ENCODE data around the gene PDXK. TPM values are rescaled to one million over a fixed set of nuclear protein-coding genes. Genes with fewer than 3 reads are reported as not detected.

Gene PDXK
- total RNA-seq, 1 donor from 2014 or later, result 72.0 TPM

DNA sequence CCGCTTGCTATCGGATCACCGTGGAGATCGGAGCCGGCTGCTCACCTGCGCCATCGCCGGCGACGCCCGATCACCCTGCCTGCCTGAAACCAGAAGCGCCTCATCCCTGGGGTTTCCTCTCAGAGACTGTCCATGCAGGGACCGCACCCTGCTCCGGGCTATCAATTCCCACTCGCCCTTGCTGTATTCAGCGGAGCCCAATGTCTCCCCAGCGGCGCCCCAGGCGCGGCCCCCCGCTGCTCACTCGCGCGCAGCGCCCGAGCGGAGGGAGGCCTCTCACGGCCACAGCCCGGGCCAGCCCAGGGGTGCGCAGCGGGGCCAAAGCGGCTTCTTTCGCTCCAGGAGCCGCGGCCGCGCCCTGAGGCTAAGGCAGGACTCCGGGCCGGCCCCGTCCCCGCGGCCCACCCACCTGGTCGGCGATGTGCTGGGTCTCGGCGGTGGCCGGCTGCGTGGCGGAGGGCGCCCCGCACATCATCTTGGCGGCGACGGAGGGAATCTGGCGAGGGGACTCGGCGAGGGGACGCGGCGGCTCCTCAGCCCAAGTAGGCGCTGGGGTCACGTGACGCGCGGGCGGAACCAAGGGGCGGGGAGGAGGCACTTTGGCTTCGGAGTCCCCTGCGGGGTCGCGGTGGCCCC lies 57.0 kb downstream of the PDXK start, which contains the start of gene CSTB:
Gene CSTB, minus strand, starts transcription at position 514 of the 636 bp plus-strand sequence. Its CDS starts 39 bp downstream, at position 475.
- H3K4me1 Mint-ChIP-seq (ENCODE audit: unreplicated experiment), result peaks cover 40% of the 10 kb centered on the region
- TF ChIP-seq CTCF (IDR thresholded peaks at IDR 0.05; ENCODE audit: unreplicated experiment), result no peak
- H3K36me3 Mint-ChIP-seq (ENCODE audit: low read depth, unreplicated experiment), result peaks cover 21% of the 10 kb centered on the region
- no peaks in the 10 kb centered on the region for H3K9me3 Mint-ChIP-seq (ENCODE audit: unreplicated experiment)
- peaks cover 17% of the 10 kb centered on the region for H3K27me3 Mint-ChIP-seq (ENCODE audit: unreplicated experiment)
- peak within 1 kb of the TSS; percentile 97 for H3K4me3 Mint-ChIP-seq (ENCODE audit: unreplicated experiment)
- peak within 1 kb of the TSS; percentile 36 for H3K27ac Mint-ChIP-seq (ENCODE audit: unreplicated experiment)
- peak; percentile 68 for DNase-seq (ENCODE audit: low spot score)

DNA sequence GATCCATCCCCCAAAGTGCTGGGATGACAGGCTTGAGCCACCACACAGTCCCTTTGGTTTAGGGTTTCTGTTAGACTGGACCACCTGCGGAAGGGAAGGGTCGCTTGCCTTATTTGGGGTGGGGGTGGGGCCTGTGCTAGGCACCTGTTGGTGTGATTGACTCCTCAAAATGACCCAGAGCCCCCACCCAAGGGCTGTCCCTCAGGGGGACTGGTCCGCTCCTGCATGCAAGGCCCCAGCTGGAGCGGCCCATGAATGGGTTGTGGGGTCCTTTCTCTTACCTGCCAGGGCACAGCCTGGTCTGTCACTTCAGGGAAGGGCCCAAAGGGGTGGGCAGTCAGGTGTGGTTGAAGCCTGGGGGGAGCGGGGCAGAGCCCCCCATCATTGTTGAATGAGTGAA lies 59.0 kb downstream of the PDXK start:
- H3K36me3 Mint-ChIP-seq (ENCODE audit: low read depth, unreplicated experiment), result peaks cover 20% of the 10 kb centered on the region
- no peaks in the 10 kb centered on the region for H3K9me3 Mint-ChIP-seq (ENCODE audit: unreplicated experiment)
- no peak overlapping the region for H3K27ac Mint-ChIP-seq (ENCODE audit: unreplicated experiment)
- TF ChIP-seq CTCF (IDR thresholded peaks at IDR 0.05; ENCODE audit: unreplicated experiment), result no peak
- H3K4me3 Mint-ChIP-seq (ENCODE audit: unreplicated experiment), result no peak overlapping the region
- peaks cover 27% of the 10 kb centered on the region for H3K4me1 Mint-ChIP-seq (ENCODE audit: unreplicated experiment)
- no peak for DNase-seq (ENCODE audit: low spot score)
- peaks cover 12% of the 10 kb centered on the region for H3K27me3 Mint-ChIP-seq (ENCODE audit: unreplicated experiment)

DNA sequence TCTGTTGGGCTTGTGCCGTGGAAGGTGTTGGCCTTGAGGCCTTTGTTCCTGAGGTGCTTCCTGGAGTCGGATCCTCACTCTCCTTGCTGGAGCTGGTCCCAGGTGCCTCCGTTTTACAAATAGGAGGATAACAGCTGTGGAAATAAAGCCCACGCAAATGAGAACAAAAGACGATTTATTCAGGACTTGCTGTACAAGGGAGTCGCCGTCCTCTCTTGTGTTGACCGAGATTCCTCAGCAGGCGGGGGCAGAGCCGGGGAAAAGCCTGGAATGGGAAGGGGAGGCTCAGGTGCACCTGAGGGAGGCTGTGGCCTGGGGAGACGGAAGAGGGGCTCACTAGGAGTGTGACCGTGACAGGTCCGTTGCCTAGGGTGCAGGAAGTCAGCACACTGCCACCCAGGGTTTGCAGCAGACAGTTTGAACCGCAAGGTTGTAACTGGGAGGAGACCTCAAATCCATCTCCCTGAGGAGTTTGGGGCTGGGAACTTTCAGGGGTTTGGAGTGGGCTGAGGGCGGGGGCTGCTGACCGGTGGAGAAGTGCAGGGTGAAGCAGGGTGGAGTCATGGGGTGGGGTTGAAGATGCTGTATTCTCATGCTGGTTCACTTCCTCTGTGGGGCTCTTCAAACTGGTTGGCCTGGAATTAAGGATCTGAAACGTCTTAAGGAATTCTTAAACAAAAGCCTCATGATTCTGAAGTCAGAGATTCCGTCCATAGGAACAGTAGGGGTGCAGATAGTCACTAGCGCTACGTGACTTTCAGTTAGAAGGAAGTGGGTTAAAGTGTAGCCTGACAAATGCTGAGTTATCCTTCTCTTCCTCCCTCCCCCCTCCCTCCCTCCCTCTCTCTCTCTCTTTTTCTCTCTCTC lies 59.8 kb downstream of the PDXK start:
- peaks cover 24% of the 10 kb centered on the region for H3K4me1 Mint-ChIP-seq (ENCODE audit: unreplicated experiment)
- H3K36me3 Mint-ChIP-seq (ENCODE audit: low read depth, unreplicated experiment), result peaks cover 13% of the 10 kb centered on the region
- no peaks in the 10 kb centered on the region for H3K9me3 Mint-ChIP-seq (ENCODE audit: unreplicated experiment)
- no peak for TF ChIP-seq CTCF (IDR thresholded peaks at IDR 0.05; ENCODE audit: unreplicated experiment)
- H3K4me3 Mint-ChIP-seq (ENCODE audit: unreplicated experiment), result peak overlapping the region; percentile 52
- H3K27me3 Mint-ChIP-seq (ENCODE audit: unreplicated experiment), result peaks cover 9% of the 10 kb centered on the region
- H3K27ac Mint-ChIP-seq (ENCODE audit: unreplicated experiment), result peak overlapping the region; percentile 11
- DNase-seq (ENCODE audit: low spot score), result no peak

DNA sequence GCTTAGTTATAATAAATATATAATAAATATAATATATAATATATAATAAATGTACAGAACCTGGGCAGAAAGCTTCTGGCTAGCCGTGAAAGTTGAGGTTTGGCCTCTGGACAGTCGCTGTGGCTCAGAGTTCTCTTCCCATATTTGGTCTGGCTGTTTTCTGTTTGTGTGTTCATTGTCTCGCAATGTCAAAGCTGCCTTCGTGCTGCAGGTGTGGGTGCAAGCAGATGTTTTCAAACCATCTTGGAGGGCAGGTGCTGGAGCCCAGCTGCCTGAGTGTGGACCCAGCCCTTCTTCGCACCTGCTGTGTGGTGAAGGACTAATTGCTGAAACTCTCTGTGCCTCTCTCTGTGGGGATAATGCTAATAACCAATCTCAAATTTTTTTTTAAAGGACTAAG lies 60.7 kb downstream of the PDXK start:
- no peak for TF ChIP-seq CTCF (IDR thresholded peaks at IDR 0.05; ENCODE audit: unreplicated experiment)
- Mint-ChIP-seq H3K4me3 (ENCODE audit: unreplicated experiment) (no peak overlapping the region), H3K4me1 (ENCODE audit: unreplicated experiment) (peaks cover 17% of the 10 kb centered on the region), H3K36me3 (ENCODE audit: low read depth, unreplicated experiment) (peaks cover 5% of the 10 kb centered on the region), H3K27ac (ENCODE audit: unreplicated experiment) (no peak overlapping the region), H3K9me3 (ENCODE audit: unreplicated experiment) (no peaks in the 10 kb centered on the region), H3K27me3 (ENCODE audit: unreplicated experiment) (peaks cover 9% of the 10 kb centered on the region)
- no peak for DNase-seq (ENCODE audit: low spot score)

DNA sequence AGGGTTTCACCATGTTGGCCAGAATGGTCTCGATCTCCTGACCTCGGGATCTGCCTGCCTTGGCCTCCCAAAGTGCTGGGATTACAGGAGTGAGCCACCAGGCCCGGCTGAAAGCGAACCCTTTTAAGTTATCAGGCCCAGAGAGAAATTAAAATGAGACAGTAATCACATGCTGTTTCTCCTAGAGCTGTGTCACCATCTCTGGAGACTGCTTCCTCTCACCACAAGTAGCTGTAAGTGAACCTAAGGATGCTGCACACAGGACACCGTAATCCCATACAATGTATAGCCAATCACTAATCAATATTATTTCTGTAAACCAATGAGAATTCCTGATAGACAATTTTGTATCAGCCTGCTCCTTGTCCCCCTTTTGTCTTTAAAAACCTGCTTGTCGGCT lies 62.9 kb downstream of the PDXK start:
- Mint-ChIP-seq H3K9me3 (ENCODE audit: unreplicated experiment) (no peaks in the 10 kb centered on the region), H3K36me3 (ENCODE audit: low read depth, unreplicated experiment) (no peaks in the 10 kb centered on the region), H3K27ac (ENCODE audit: unreplicated experiment) (no peak overlapping the region), H3K4me1 (ENCODE audit: unreplicated experiment) (peaks cover 10% of the 10 kb centered on the region), H3K27me3 (ENCODE audit: unreplicated experiment) (peaks cover 6% of the 10 kb centered on the region), H3K4me3 (ENCODE audit: unreplicated experiment) (no peak overlapping the region)
- no peak for DNase-seq (ENCODE audit: low spot score)
- no peak for TF ChIP-seq CTCF (IDR thresholded peaks at IDR 0.05; ENCODE audit: unreplicated experiment)

All from endothelial cell (in vitro differentiated cells).